Measurements from ENCODE around the gene LILRB1. TPM values are rescaled to one million over a fixed set of nuclear protein-coding genes. Genes with fewer than 3 reads are reported as not detected.

LILRB1 gene
- not detected in 2 replicates for total RNA-seq

GRCh38 chr19:54630262-54630661 is at the start of gene LILRB1:
TSS of gene LILRB1 (plus strand) at chr19:54630484. CDS start at chr19:54631074, 590 bp downstream.

GRCh38 chr19:54593445-54593844 is 36.8 kb upstream of the LILRB1 start, which contains the start of gene LILRA1:
TSS of gene LILRA1 (plus strand) at chr19:54593632. CDS start at chr19:54594245, 613 bp downstream.

GRCh38 chr19:54662730-54663129 is 32.4 kb downstream of the LILRB1 start, which contains the start of gene LILRB4:
TSS of gene LILRB4 (plus strand) at chr19:54662985. CDS start at chr19:54663034, 49 bp downstream.

Small RNA genes within 50 kb of the gene (small RNA-seq; reads per million reads assigned to genes)
- not detected for gene AC245036.3
- not detected for gene MIR8061

Other genes with a start within 250 kb of the LILRB1 start
- not detected in 2 replicates for gene TTYH1, start 215.0 kb upstream of the LILRB1 start, total RNA-seq
- 46.4 and 74.3 TPM in 2 replicates for gene LENG8, start 181.3 kb upstream of the LILRB1 start, total RNA-seq
- gene LENG9, start 166.7 kb upstream of the LILRB1 start, total RNA-seq = 3.6 TPM in 2 replicates
- gene CDC42EP5, start 157.2 kb upstream of the LILRB1 start, total RNA-seq = 27.1 and 27.4 TPM in 2 replicates
- gene LAIR2, start 127.7 kb upstream of the LILRB1 start, total RNA-seq = not detected in 2 replicates
- not detected in 2 replicates for gene LILRA2, start 56.7 kb upstream of the LILRB1 start, total RNA-seq
- not detected in 2 replicates for gene LILRA1, start 36.9 kb upstream of the LILRB1 start, total RNA-seq
- gene LILRB4, start 32.5 kb downstream of the LILRB1 start, total RNA-seq = not detected in 2 replicates
- gene KIR3DL3, start 94.0 kb downstream of the LILRB1 start, total RNA-seq = not detected in 2 replicates
- gene KIR2DL3, start 108.0 kb downstream of the LILRB1 start, total RNA-seq = not detected in 2 replicates
- not detected in 2 replicates for gene KIR2DL1, start 139.3 kb downstream of the LILRB1 start, total RNA-seq
- gene KIR2DL4, start 173.1 kb downstream of the LILRB1 start, total RNA-seq = not detected in 2 replicates
- gene KIR3DL1, start 186.0 kb downstream of the LILRB1 start, total RNA-seq = not detected in 2 replicates
- gene KIR2DS4, start 202.2 kb downstream of the LILRB1 start, total RNA-seq = not detected in 2 replicates
- not detected in 2 replicates for gene KIR3DL2, start 220.0 kb downstream of the LILRB1 start, total RNA-seq
- not detected in 2 replicates for gene FCAR, start 243.8 kb downstream of the LILRB1 start, total RNA-seq

All from thoracic aorta endothelial cell (primary cell).